ENCODE data around the gene THPO. TPM values are rescaled to one million over a fixed set of nuclear protein-coding genes. Genes with fewer than 3 reads are reported as not detected.
A peak's percentile ranks its signal among the peaks of the same experiment; 100 is the strongest.
"Not testable (repeated sequence)": the region's sequence is repeated elsewhere in the genome, so short reads cannot be mapped to it uniquely, and the experiment has no call there.

Gene THPO
- total RNA-seq, 2 donors from 2014 or later = 1.1 TPM; not detected in 1

GRCh38 chr3:184345317-184346144 lies 32.5 kb downstream of the THPO start:
- Histone ChIP-seq H3K4me1 (ENCODE audit: control insufficient read depth in 1 of 2, low read depth in 2 of 2) (no peaks in the 10 kb centered on the region), H3K9me3 (no peaks in the 10 kb centered on the region), H3K27ac (no peak overlapping the region), H3K27me3 (replicated peaks; ENCODE audit: insufficient read depth) (no peaks in the 10 kb centered on the region), H3K4me3 (no peak overlapping the region), H3K36me3 (peaks cover 31% of the 10 kb centered on the region)
- TF ChIP-seq CTCF (IDR thresholded peaks at IDR 0.05) = no peak
- DNase-seq (ENCODE audit: low spot score) (no peak), ATAC-seq (ENCODE audit: insufficient number of reproducible peaks, low FRiP score, low read depth) (no peak)

GRCh38 chr3:184344579-184345316 lies 33.3 kb downstream of the THPO start:
- no peak overlapping the region for H3K27ac ChIP-seq
- no peaks in the 10 kb centered on the region for H3K27me3 ChIP-seq (replicated peaks; ENCODE audit: insufficient read depth)
- no peaks in the 10 kb centered on the region for H3K9me3 ChIP-seq
- no peak for DNase-seq (ENCODE audit: low spot score)
- ATAC-seq (ENCODE audit: insufficient number of reproducible peaks, low FRiP score, low read depth) = no peak
- TF ChIP-seq CTCF (IDR thresholded peaks at IDR 0.05) = no peak
- peaks cover 31% of the 10 kb centered on the region for H3K36me3 ChIP-seq
- no peak overlapping the region for H3K4me3 ChIP-seq
- H3K4me1 ChIP-seq (ENCODE audit: control insufficient read depth in 1 of 2, low read depth in 2 of 2) = peaks cover 0 to 5% of the 10 kb centered on the region in 2 donors

GRCh38 chr3:184343200-184343876 lies 34.7 kb downstream of the THPO start:
- Histone ChIP-seq H3K27me3 (replicated peaks; ENCODE audit: insufficient read depth) (no peaks in the 10 kb centered on the region), H3K27ac (no peak overlapping the region), H3K9me3 (no peaks in the 10 kb centered on the region), H3K4me1 (ENCODE audit: control insufficient read depth in 1 of 2, low read depth in 2 of 2) (peaks cover 5 to 16% of the 10 kb centered on the region in 2 donors), H3K36me3 (peaks cover 31% of the 10 kb centered on the region), H3K4me3 (no peak overlapping the region)
- no peak for TF ChIP-seq CTCF (IDR thresholded peaks at IDR 0.05)
- DNase-seq (ENCODE audit: low spot score) = no peak
- no peak for ATAC-seq (ENCODE audit: insufficient number of reproducible peaks, low FRiP score, low read depth)

GRCh38 chr3:184341925-184342324 lies 36.1 kb downstream of the THPO start:
- no peak for TF ChIP-seq CTCF (IDR thresholded peaks at IDR 0.05)
- Histone ChIP-seq H3K4me1 (ENCODE audit: control insufficient read depth in 1 of 2, low read depth in 2 of 2) (peaks cover 16 to 28% of the 10 kb centered on the region in 2 donors), H3K27ac (no peak overlapping the region), H3K36me3 (peaks cover 31% of the 10 kb centered on the region), H3K4me3 (no peak overlapping the region), H3K27me3 (replicated peaks; ENCODE audit: insufficient read depth) (no peaks in the 10 kb centered on the region), H3K9me3 (no peaks in the 10 kb centered on the region)
- DNase-seq (ENCODE audit: low spot score) = no peak
- ATAC-seq (ENCODE audit: insufficient number of reproducible peaks, low FRiP score, low read depth) = no peak

- DNase-seq (ENCODE audit: low spot score); ATAC-seq (ENCODE audit: insufficient number of reproducible peaks, low FRiP score, low read depth); H3K27me3 ChIP-seq (replicated peaks; ENCODE audit: insufficient read depth); H3K9me3 ChIP-seq: not testable (repeated sequence)
- H3K36me3 ChIP-seq = peaks cover 27% of the 10 kb centered on the region
- peak overlapping the region in 1 of 2 donors; percentile 94 for H3K27ac ChIP-seq
- H3K4me1 ChIP-seq (ENCODE audit: control insufficient read depth in 1 of 2, low read depth in 2 of 2) = peaks cover 16 to 40% of the 10 kb centered on the region in 2 donors
- H3K4me3 ChIP-seq = peak overlapping the region; percentile 93
Measured at GRCh38 chr3:184339451-184340135, 38.4 kb downstream of the THPO start.

All from thoracic aorta (tissue), 2 donors.